Activated CD4-positive, alpha-beta T cell treated with anti-CD3 and anti-CD28 coated beads, Interleukin-2, amount 10 ng/mL, durations not matched to agents 24 days and 14 days (primary cell): ENCODE results near the gene EML4. TPM values are rescaled to one million over a fixed set of nuclear protein-coding genes. Genes with fewer than 3 reads are reported as not detected.

Experiments used
- DNase-seq: peaks from one replicate; pipeline ENCODE4 v3.0.0; 2022
- H3K27ac Mint-ChIP-seq: one replicate; pipeline ENCODE4 v1.8.0; 2022; ENCODE audit warnings: mild to moderate bottlenecking, mixed read lengths
- H3K27me3 Mint-ChIP-seq: one replicate; pipeline ENCODE4 v1.8.0; 2022; ENCODE audit warnings: mixed read lengths
- H3K36me3 Mint-ChIP-seq: one replicate; pipeline ENCODE4 v1.8.0; 2022; ENCODE audit warnings: low read depth, mild to moderate bottlenecking, mixed read lengths
- H3K4me1 Mint-ChIP-seq: one replicate; pipeline ENCODE4 v1.8.0; 2021; ENCODE audit warnings: mixed read lengths
- H3K4me3 Mint-ChIP-seq: one replicate; pipeline ENCODE4 v1.8.0; 2022; ENCODE audit warnings: mild to moderate bottlenecking, moderate library complexity, mixed read lengths
- H3K9me3 Mint-ChIP-seq: one replicate; pipeline ENCODE4 v1.8.0; 2021; ENCODE audit warnings: mixed read lengths
- intact Hi-C: fragments of 100-400 bp; cut with micrococcal nuclease; formaldehyde crosslinking; loops from one replicate; pipeline ENCODE4 v1.15.1; 2023
- total RNA-seq: library from RNA; stranded (reverse); gene quantifications from 2 replicates; pipeline ENCODE4 v1.2.3, GENCODE V29; 2022

EML4 gene
- total RNA-seq, 1 donor from 2014 or later, result 51.3 TPM

- intact Hi-C loops, result no loop called here
- H3K27ac Mint-ChIP-seq, result no peak overlapping the region
- H3K4me3 Mint-ChIP-seq, result no peak overlapping the region
- peaks cover 2% of the 10 kb centered on the region for H3K27me3 Mint-ChIP-seq
- H3K4me1 Mint-ChIP-seq, result peaks cover 10% of the 10 kb centered on the region
- peaks cover 11% of the 10 kb centered on the region for H3K9me3 Mint-ChIP-seq
- H3K36me3 Mint-ChIP-seq, result no peaks in the 10 kb centered on the region
- DNase-seq, result no peak
Observed at GRCh38 chr2:42147641-42148274, 21.4 kb upstream of the EML4 start.

- Mint-ChIP-seq H3K27ac (no peak overlapping the region), H3K27me3 (peaks cover 2% of the 10 kb centered on the region), H3K9me3 (peaks cover 11% of the 10 kb centered on the region), H3K36me3 (no peaks in the 10 kb centered on the region), H3K4me1 (peaks cover 4% of the 10 kb centered on the region), H3K4me3 (no peak overlapping the region)
- intact Hi-C loops, result no loop called here
- DNase-seq, result no peak
Observed at GRCh38 chr2:42150159-42150558, 19.0 kb upstream of the EML4 start.

GRCh38 chr2:42153944-42154581 is 15.1 kb upstream of the EML4 start:
- no peak for DNase-seq
- intact Hi-C loops, result no loop called here
- Mint-ChIP-seq H3K4me1 (no peaks in the 10 kb centered on the region), H3K4me3 (no peak overlapping the region), H3K27ac (no peak overlapping the region), H3K9me3 (peaks cover 6% of the 10 kb centered on the region), H3K36me3 (no peaks in the 10 kb centered on the region), H3K27me3 (peaks cover 6% of the 10 kb centered on the region)

- no peak overlapping the region for H3K27ac Mint-ChIP-seq
- no peak overlapping the region for H3K4me3 Mint-ChIP-seq
- H3K9me3 Mint-ChIP-seq, result peaks cover 4% of the 10 kb centered on the region
- DNase-seq, result no peak
- intact Hi-C loops, result no loop called here
- no peaks in the 10 kb centered on the region for H3K4me1 Mint-ChIP-seq
- H3K27me3 Mint-ChIP-seq, result peaks cover 9% of the 10 kb centered on the region
- no peaks in the 10 kb centered on the region for H3K36me3 Mint-ChIP-seq
Observed at GRCh38 chr2:42156721-42157120, 12.4 kb upstream of the EML4 start.

- H3K9me3 Mint-ChIP-seq, result no peaks in the 10 kb centered on the region
- intact Hi-C loops, result no loop called here
- no peaks in the 10 kb centered on the region for H3K4me1 Mint-ChIP-seq
- no peak overlapping the region for H3K27ac Mint-ChIP-seq
- no peak for DNase-seq
- no peak overlapping the region for H3K4me3 Mint-ChIP-seq
- no peaks in the 10 kb centered on the region for H3K36me3 Mint-ChIP-seq
- peaks cover 23% of the 10 kb centered on the region for H3K27me3 Mint-ChIP-seq
Observed at GRCh38 chr2:42161444-42161843, 7.7 kb upstream of the EML4 start.

GRCh38 chr2:42163444-42164045 is 5.6 kb upstream of the EML4 start:
- no peaks in the 10 kb centered on the region for H3K4me1 Mint-ChIP-seq
- no peak overlapping the region for H3K27ac Mint-ChIP-seq
- intact Hi-C loops, result no loop called here

GRCh38 chr2:42164046-42164445 is 5.1 kb upstream of the EML4 start:
- no peak for DNase-seq
- no peak overlapping the region for H3K4me3 Mint-ChIP-seq
- H3K36me3 Mint-ChIP-seq, result no peaks in the 10 kb centered on the region
- peaks cover 4% of the 10 kb centered on the region for H3K4me1 Mint-ChIP-seq
- no peak overlapping the region for H3K27ac Mint-ChIP-seq
- intact Hi-C loops, result no loop called here
- H3K9me3 Mint-ChIP-seq, result no peaks in the 10 kb centered on the region
- peaks cover 23% of the 10 kb centered on the region for H3K27me3 Mint-ChIP-seq

More at GRCh38 chr2:42163444-42164045, 5.6 kb upstream of the EML4 start:
- H3K27me3 Mint-ChIP-seq, result peaks cover 23% of the 10 kb centered on the region
- no peaks in the 10 kb centered on the region for H3K36me3 Mint-ChIP-seq
- no peak overlapping the region for H3K4me3 Mint-ChIP-seq
- DNase-seq, result no peak
- H3K9me3 Mint-ChIP-seq, result no peaks in the 10 kb centered on the region

GRCh38 chr2:42164971-42165370 is 4.2 kb upstream of the EML4 start:
- intact Hi-C loops, result no loop called here
- H3K4me3 Mint-ChIP-seq, result no peak overlapping the region
- H3K27me3 Mint-ChIP-seq, result peaks cover 23% of the 10 kb centered on the region
- H3K9me3 Mint-ChIP-seq, result no peaks in the 10 kb centered on the region
- H3K4me1 Mint-ChIP-seq, result peaks cover 4% of the 10 kb centered on the region
- no peaks in the 10 kb centered on the region for H3K36me3 Mint-ChIP-seq
- no peak for DNase-seq
- no peak overlapping the region for H3K27ac Mint-ChIP-seq

GRCh38 chr2:42167458-42167857 is 1.7 kb upstream of the EML4 start:
- H3K4me3 Mint-ChIP-seq, result no peak overlapping the region
- peaks cover 18% of the 10 kb centered on the region for H3K27me3 Mint-ChIP-seq
- no peak for DNase-seq
- intact Hi-C loops, result no loop called here
- H3K27ac Mint-ChIP-seq, result no peak overlapping the region
- H3K36me3 Mint-ChIP-seq, result no peaks in the 10 kb centered on the region
- H3K9me3 Mint-ChIP-seq, result no peaks in the 10 kb centered on the region
- peaks cover 7% of the 10 kb centered on the region for H3K4me1 Mint-ChIP-seq

GRCh38 chr2:42168459-42169099 is 574 bp upstream of the EML4 start:
- H3K9me3 Mint-ChIP-seq, result no peaks in the 10 kb centered on the region
- no peak overlapping the region for H3K4me3 Mint-ChIP-seq
- H3K27ac Mint-ChIP-seq, result no peak overlapping the region
- peaks cover 8% of the 10 kb centered on the region for H3K27me3 Mint-ChIP-seq
- peaks cover 16% of the 10 kb centered on the region for H3K4me1 Mint-ChIP-seq
- intact Hi-C loops, result loop anchor here (1.0 kb wide), 3 partner anchors 35 to 193 kb away; partner anchors contain the start of gene COX7A2L
- no peak for DNase-seq
- peaks cover 2% of the 10 kb centered on the region for H3K36me3 Mint-ChIP-seq

GRCh38 chr2:42169874-42170521 is 845 bp downstream of the EML4 start:
- H3K4me1 Mint-ChIP-seq, result peaks cover 18% of the 10 kb centered on the region
- peak; percentile 78 for DNase-seq
- no peaks in the 10 kb centered on the region for H3K9me3 Mint-ChIP-seq
- intact Hi-C loops, result loop anchor here (1.0 to 5.0 kb wide), 5 partner anchors 23 to 191 kb away; partner anchors contain the start of gene COX7A2L
- peaks cover 2% of the 10 kb centered on the region for H3K36me3 Mint-ChIP-seq
- no peak overlapping the region for H3K27ac Mint-ChIP-seq
- H3K27me3 Mint-ChIP-seq, result peaks cover 3% of the 10 kb centered on the region
- H3K4me3 Mint-ChIP-seq, result no peak overlapping the region

GRCh38 chr2:42170619-42171395 is 1.7 kb downstream of the EML4 start:
- intact Hi-C loops, result loop anchor here (1.0 to 5.0 kb wide), 3 partner anchors 22 to 66 kb away; no protein-coding TSS in a partner anchor
- Mint-ChIP-seq H3K9me3 (no peaks in the 10 kb centered on the region), H3K4me1 (peaks cover 19% of the 10 kb centered on the region), H3K4me3 (no peak overlapping the region), H3K27ac (no peak overlapping the region), H3K36me3 (peaks cover 3% of the 10 kb centered on the region), H3K27me3 (no peaks in the 10 kb centered on the region)
- no peak for DNase-seq

- Mint-ChIP-seq H3K27ac (no peak overlapping the region), H3K27me3 (no peaks in the 10 kb centered on the region), H3K36me3 (peaks cover 9% of the 10 kb centered on the region), H3K4me1 (peaks cover 26% of the 10 kb centered on the region), H3K4me3 (no peak overlapping the region), H3K9me3 (no peaks in the 10 kb centered on the region)
- intact Hi-C loops, result loop anchor here (1.0 to 5.0 kb wide), 3 partner anchors 21 to 66 kb away; no protein-coding TSS in a partner anchor
- peak; percentile 75 for DNase-seq
Observed at GRCh38 chr2:42171396-42171980, 2.3 kb downstream of the EML4 start.
